ENCODE results near the gene GRID2. TPM values are rescaled to one million over a fixed set of nuclear protein-coding genes. Genes with fewer than 3 reads are reported as not detected.
A peak's percentile ranks its signal among the peaks of the same experiment; 100 is the strongest.

The GRID2 gene
- total and polyA plus RNA-seq, 2 of the 13 experiments (the other 11 are each of a cell fraction or from before 2014, with no cell fraction given) = not detected

DNA sequence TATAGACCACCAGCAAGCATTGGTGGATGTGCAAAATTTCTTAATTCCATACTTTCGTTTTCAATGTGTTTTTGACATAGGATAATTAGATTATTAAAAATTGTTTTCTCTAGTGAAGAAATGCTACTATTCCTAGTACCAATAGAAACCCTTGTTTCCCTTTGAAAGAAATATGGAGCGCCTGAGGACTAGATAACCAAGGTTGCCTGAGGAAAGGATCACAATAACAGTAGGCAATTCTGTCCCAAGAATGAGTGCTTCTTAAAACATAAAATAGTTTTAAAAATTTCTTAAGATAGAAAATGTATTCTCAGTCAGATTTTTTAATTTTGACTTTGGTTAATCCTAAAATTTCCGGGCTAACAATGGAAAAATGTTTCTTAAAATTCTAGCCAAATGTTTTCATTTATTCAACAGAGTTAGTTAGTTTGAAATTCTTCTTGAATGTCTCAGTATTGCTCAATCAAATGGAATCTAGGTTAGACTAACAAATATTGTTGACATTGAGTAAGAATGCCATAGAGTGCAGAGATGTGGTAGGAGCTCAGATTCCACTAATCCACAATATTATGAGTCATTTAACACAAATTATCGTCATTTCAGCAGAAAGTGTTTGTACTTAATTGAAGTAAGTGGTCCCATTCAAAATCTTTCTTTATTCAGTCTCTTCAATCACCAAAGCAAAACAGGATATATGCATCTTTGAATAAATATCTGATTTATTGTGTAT is 666.0 kb downstream of the GRID2 start (continued):
- TF ChIP-seq ZBTB1 (CRISPR knock-in tag; IDR thresholded peaks at IDR 0.05; ENCODE audit: borderline replicate concordance) (no peak), AGO2 (optimal IDR thresholded peaks at IDR 0.05; ENCODE audit: low read depth, low read length) (no peak), ARNT (IDR thresholded peaks at IDR 0.05) (no peak), ZFP36 (IDR thresholded peaks at IDR 0.05; ENCODE audit: borderline replicate concordance, low read depth, low read length, partially characterized antibody) (no peak), SP5 (CRISPR knock-in tag; IDR thresholded peaks at IDR 0.05; ENCODE audit: borderline replicate concordance, low read depth) (no peak), ZFAT (CRISPR knock-in tag; conservative IDR thresholded peaks at IDR 0.05) (no peak), CEBPB (IDR thresholded peaks at IDR 0.05; ENCODE audit: borderline replicate concordance, low read depth, low read length) (peak; percentile 99), GLI4 (CRISPR knock-in tag; IDR thresholded peaks at IDR 0.05; ENCODE audit: borderline replicate concordance) (no peak), PHF21A (CRISPR knock-in tag; IDR thresholded peaks at IDR 0.05) (no peak), ZNF720 (CRISPR knock-in tag; IDR thresholded peaks at IDR 0.05) (no peak), HOXA5 (CRISPR knock-in tag; IDR thresholded peaks at IDR 0.05) (0 out of 2 replicates have a peak, but pooled peaks have one; percentile 35), ISL2 (CRISPR knock-in tag; IDR thresholded peaks at IDR 0.05) (peak; percentile 65; the same call in 1 of the 2 replicates), ZNF530 (CRISPR knock-in tag; IDR thresholded peaks at IDR 0.05; ENCODE audit: low read depth) (no peak), ZC3H13 (CRISPR knock-in tag; IDR thresholded peaks at IDR 0.05) (no peak)
- TF ChIP-seq, protein P1, sequence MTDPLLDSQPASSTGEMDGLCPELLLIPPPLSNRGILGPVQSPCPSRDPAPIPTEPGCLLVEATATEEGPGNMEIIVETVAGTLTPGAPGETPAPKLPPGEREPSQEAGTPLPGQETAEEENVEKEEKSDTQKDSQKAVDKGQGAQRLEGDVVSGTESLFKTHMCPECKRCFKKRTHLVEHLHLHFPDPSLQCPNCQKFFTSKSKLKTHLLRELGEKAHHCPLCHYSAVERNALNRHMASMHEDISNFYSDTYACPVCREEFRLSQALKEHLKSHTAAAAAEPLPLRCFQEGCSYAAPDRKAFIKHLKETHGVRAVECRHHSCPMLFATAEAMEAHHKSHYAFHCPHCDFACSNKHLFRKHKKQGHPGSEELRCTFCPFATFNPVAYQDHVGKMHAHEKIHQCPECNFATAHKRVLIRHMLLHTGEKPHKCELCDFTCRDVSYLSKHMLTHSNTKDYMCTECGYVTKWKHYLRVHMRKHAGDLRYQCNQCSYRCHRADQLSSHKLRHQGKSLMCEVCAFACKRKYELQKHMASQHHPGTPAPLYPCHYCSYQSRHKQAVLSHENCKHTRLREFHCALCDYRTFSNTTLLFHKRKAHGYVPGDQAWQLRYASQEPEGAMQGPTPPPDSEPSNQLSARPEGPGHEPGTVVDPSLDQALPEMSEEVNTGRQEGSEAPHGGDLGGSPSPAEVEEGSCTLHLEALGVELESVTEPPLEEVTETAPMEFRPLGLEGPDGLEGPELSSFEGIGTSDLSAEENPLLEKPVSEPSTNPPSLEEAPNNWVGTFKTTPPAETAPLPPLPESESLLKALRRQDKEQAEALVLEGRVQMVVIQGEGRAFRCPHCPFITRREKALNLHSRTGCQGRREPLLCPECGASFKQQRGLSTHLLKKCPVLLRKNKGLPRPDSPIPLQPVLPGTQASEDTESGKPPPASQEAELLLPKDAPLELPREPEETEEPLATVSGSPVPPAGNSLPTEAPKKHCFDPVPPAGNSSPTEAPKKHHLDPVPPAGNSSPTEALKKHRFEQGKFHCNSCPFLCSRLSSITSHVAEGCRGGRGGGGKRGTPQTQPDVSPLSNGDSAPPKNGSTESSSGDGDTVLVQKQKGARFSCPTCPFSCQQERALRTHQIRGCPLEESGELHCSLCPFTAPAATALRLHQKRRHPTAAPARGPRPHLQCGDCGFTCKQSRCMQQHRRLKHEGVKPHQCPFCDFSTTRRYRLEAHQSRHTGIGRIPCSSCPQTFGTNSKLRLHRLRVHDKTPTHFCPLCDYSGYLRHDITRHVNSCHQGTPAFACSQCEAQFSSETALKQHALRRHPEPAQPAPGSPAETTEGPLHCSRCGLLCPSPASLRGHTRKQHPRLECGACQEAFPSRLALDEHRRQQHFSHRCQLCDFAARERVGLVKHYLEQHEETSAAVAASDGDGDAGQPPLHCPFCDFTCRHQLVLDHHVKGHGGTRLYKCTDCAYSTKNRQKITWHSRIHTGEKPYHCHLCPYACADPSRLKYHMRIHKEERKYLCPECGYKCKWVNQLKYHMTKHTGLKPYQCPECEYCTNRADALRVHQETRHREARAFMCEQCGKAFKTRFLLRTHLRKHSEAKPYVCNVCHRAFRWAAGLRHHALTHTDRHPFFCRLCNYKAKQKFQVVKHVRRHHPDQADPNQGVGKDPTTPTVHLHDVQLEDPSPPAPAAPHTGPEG (CRISPR knock-in tag; IDR thresholded peaks at IDR 0.05) = no peak
- TF ChIP-seq, protein P2, sequence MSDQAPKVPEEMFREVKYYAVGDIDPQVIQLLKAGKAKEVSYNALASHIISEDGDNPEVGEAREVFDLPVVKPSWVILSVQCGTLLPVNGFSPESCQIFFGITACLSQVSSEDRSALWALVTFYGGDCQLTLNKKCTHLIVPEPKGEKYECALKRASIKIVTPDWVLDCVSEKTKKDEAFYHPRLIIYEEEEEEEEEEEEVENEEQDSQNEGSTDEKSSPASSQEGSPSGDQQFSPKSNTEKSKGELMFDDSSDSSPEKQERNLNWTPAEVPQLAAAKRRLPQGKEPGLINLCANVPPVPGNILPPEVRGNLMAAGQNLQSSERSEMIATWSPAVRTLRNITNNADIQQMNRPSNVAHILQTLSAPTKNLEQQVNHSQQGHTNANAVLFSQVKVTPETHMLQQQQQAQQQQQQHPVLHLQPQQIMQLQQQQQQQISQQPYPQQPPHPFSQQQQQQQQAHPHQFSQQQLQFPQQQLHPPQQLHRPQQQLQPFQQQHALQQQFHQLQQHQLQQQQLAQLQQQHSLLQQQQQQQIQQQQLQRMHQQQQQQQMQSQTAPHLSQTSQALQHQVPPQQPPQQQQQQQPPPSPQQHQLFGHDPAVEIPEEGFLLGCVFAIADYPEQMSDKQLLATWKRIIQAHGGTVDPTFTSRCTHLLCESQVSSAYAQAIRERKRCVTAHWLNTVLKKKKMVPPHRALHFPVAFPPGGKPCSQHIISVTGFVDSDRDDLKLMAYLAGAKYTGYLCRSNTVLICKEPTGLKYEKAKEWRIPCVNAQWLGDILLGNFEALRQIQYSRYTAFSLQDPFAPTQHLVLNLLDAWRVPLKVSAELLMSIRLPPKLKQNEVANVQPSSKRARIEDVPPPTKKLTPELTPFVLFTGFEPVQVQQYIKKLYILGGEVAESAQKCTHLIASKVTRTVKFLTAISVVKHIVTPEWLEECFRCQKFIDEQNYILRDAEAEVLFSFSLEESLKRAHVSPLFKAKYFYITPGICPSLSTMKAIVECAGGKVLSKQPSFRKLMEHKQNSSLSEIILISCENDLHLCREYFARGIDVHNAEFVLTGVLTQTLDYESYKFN (CRISPR knock-in tag; conservative IDR thresholded peaks at IDR 0.05) = peak; percentile 52; the same call in 1 of the 2 replicates
- TF ChIP-seq, protein P3, sequence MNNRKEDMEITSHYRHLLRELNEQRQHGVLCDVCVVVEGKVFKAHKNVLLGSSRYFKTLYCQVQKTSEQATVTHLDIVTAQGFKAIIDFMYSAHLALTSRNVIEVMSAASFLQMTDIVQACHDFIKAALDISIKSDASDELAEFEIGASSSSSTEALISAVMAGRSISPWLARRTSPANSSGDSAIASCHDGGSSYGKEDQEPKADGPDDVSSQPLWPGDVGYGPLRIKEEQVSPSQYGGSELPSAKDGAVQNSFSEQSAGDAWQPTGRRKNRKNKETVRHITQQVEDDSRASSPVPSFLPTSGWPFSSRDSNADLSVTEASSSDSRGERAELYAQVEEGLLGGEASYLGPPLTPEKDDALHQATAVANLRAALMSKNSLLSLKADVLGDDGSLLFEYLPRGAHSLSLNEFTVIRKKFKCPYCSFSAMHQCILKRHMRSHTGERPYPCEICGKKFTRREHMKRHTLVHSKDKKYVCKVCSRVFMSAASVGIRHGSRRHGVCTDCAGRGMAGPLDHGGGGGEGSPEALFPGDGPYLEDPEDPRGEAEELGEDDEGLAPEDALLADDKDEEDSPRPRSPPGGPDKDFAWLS (CRISPR knock-in tag; IDR thresholded peaks at IDR 0.05; ENCODE audit: borderline replicate concordance) = no peak
- TF ChIP-seq, protein P4, sequence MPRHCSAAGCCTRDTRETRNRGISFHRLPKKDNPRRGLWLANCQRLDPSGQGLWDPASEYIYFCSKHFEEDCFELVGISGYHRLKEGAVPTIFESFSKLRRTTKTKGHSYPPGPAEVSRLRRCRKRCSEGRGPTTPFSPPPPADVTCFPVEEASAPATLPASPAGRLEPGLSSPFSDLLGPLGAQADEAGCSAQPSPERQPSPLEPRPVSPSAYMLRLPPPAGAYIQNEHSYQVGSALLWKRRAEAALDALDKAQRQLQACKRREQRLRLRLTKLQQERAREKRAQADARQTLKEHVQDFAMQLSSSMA (CRISPR knock-in tag; IDR thresholded peaks at IDR 0.05) = no peak

Measured in HepG2 (cell line).